Gastroesophageal sphincter (tissue), 4 donors: ENCODE measurements around the gene KLF13. TPM values are rescaled to one million over a fixed set of nuclear protein-coding genes. Genes with fewer than 3 reads are reported as not detected.
A peak's percentile ranks its signal among the peaks of the same experiment; 100 is the strongest.

ENCODE experiments used
- ATAC-seq: fragments of 150-250 bp; one replicate; pipeline ENCODE4 v1.9.1; 2016; ENCODE audit warnings: mild to moderate bottlenecking, moderate library complexity
- H3K27ac ChIP-seq, 4 donors: fragments of 200-600 bp; sonication (generic) in 3 of 4; 1 replicate in 3 of 4; 2 replicates in 1 of 4; pipeline ENCODE4 v1.5.1; 2016 to 2019
- H3K27me3 ChIP-seq: fragments of 200-600 bp; sonication (generic); one replicate; pipeline ENCODE4 v1.5.1; 2019
- H3K36me3 ChIP-seq, 2 donors: fragments of 200-600 bp; sonication (generic); one replicate each; pipeline ENCODE4 v1.5.1; 2019; ENCODE audit warnings: control low read depth in 1 of 2
- H3K4me1 ChIP-seq, 3 donors: fragments of 200-600 bp; sonication (generic); 1 replicate in 2 of 3; 2 replicates in 1 of 3; pipeline ENCODE4 v1.5.1; 2016 to 2019; ENCODE audit warnings: control low read depth in 2 of 3
- H3K4me3 ChIP-seq, 2 donors: fragments of 200-600 bp; sonication (generic); one replicate each; pipeline ENCODE4 v1.5.1; 2019; ENCODE audit warnings: mild to moderate bottlenecking in 1 of 2, moderate library complexity in 1 of 2
- H3K9me3 ChIP-seq, 3 donors: fragments of 200-600 bp; sonication (generic); one replicate each; pipeline ENCODE4 v1.5.1; 2017 to 2019; ENCODE audit warnings: control low read depth in 2 of 3
- CTCF ChIP-seq, 4 experiments: fragments of 200-600 bp in 2 of 4; fragments of 450-650 bp in 2 of 4; sonication (generic) in 1 of 4; IDR thresholded peaks; one replicate each; pipeline ENCODE4 v1.5.1; 2017 to 2019; ENCODE audit warnings: antibody characterized with exemption in 4 of 4, mild to moderate bottlenecking in 2 of 4, moderate library complexity in 2 of 4
- EP300 ChIP-seq: sonication (generic); formaldehyde crosslinking; IDR thresholded peaks from one replicate; pipeline ENCODE4 v1.6.1; 2017; ENCODE audit warnings: antibody characterized with exemption, mild to moderate bottlenecking
- POLR2A ChIP-seq, 2 donors: fragments of 450-650 bp; IDR thresholded peaks; one replicate each; pipeline ENCODE4 v1.6.1; 2017; ENCODE audit warnings: antibody characterized with exemption in 2 of 2, mild to moderate bottlenecking in 2 of 2, moderate library complexity in 1 of 2
- POLR2AphosphoS5 ChIP-seq: sonication (generic); formaldehyde crosslinking; IDR thresholded peaks from one replicate; pipeline ENCODE4 v1.6.1; 2017; ENCODE audit warnings: antibody characterized with exemption
- WGBS, 2 donors: methylation state at CpG; one replicate each; pipeline ENCODE4 v1.1.5; 2018; ENCODE audit warnings: low coverage in 1 of 2; 5-methylcytosine and 5-hydroxymethylcytosine counted together
- total RNA-seq, 4 donors: library from RNA; depleted of rRNA; stranded (reverse); fragments of >200 nt; gene quantifications; one replicate each; pipeline ENCODE4 v1.1.0, GENCODE V29; 2016

Gene KLF13
- total RNA-seq, 4 donors from 2014 or later: 49.7 to 106 (median 76.1) TPM

DNA sequence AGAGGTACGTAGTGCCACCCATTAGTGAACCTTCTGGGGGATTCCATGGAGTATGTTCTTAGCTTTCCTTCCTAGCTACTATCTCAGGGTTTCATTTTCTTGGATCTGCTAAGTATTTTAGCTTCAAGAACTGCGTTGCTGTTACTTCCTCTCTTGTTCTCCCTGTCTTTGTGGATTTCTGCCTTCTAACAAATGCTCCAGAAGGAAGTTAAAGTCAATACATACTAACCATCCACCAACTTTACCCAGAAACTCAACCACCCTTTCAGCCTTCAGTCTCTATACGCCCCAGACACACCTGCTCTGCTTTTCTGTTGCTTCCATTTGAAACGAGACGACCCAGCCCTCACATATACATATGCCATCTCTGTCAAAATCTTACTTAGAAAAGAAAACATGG, 2.4 kb upstream of the KLF13 start:
- ATAC-seq: no peak
- Histone ChIP-seq H3K27ac (peak overlapping the region in 2 of 4 donors; percentile 100), H3K4me3 (no peak overlapping the region), H3K9me3 (peaks cover 0 to 4% (median 0%) of the 10 kb centered on the region in 3 donors), H3K36me3 (no peaks in the 10 kb centered on the region), H3K4me1 (peaks cover 0 to 30% (median 2%) of the 10 kb centered on the region in 3 donors), H3K27me3 (no peaks in the 10 kb centered on the region)
- WGBS, 2 donors: 68 to 86% methylated on average over 2 to 4 of the region's 5 CpGs
- TF ChIP-seq POLR2A (IDR thresholded peaks at IDR 0.05) (no peak), POLR2AphosphoS5 (no peak), EP300 (no peak), CTCF (IDR thresholded peaks at IDR 0.05) (no peak)

- TF ChIP-seq POLR2AphosphoS5: no peak
- no peak for TF ChIP-seq EP300
- no peak for TF ChIP-seq CTCF (IDR thresholded peaks at IDR 0.05)
- no peak for TF ChIP-seq POLR2A (IDR thresholded peaks at IDR 0.05)
- Histone ChIP-seq H3K4me1 (peaks cover 0 to 38% (median 5%) of the 10 kb centered on the region in 3 donors), H3K9me3 (peaks cover 0 to 4% (median 0%) of the 10 kb centered on the region in 3 donors), H3K27ac (peak overlapping the region; percentile 96 to 100 (median 100)), H3K36me3 (no peaks in the 10 kb centered on the region), H3K27me3 (no peaks in the 10 kb centered on the region), H3K4me3 (peak overlapping the region; percentile 68 to 94)
- 45 to 60% methylated on average over 5 to 9 of the region's 23 CpGs for WGBS, 2 donors
- no peak for ATAC-seq
These were observed 1.6 kb upstream of the KLF13 start for GRCh38 chr15:31324806-31325594.

DNA sequence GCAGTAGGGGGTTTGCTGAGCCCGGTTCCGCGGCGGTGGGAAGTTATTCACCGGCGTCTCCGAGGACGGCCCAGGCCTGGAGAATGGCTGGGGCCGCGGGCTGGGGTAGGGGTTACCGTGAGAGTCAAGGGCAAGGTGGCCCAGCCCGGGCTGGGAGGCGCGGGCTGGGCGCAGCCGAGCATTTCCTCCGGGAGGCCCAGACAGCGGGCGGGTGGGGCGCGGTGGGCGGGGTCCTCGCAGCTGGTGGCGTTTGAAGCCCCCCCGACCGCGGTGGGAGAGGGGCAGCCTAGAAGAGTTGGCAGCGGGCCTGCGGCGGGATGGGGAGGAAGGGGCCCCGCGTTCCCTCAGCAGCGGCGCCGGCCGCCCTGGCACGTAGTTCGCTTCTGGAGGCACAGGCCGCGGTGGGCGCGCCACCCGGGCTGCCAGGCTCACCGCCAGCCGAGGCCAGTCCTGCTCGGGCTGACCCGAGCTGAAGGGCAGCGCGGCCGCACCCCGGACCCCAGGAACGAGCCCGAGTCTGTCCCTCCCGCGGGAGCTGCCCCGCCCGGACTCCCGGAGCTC, 960 bp upstream of the KLF13 start:
- peak overlapping the region; percentile 68 to 94 for H3K4me3 ChIP-seq
- WGBS, 2 donors: no CpG with 5 or more reads among the region's 58 CpGs
- peaks cover 0 to 4% (median 0%) of the 10 kb centered on the region in 3 donors for H3K9me3 ChIP-seq
- no peaks in the 10 kb centered on the region for H3K27me3 ChIP-seq
- TF ChIP-seq EP300 (no peak), CTCF (IDR thresholded peaks at IDR 0.05) (peak in 1 of 4 experiments; percentile 15)
- H3K36me3 ChIP-seq: peaks cover 0 to 4% of the 10 kb centered on the region in 2 donors
- peaks cover 0 to 45% (median 12%) of the 10 kb centered on the region in 3 donors for H3K4me1 ChIP-seq
- H3K27ac ChIP-seq: peak overlapping the region; percentile 96 to 100 (median 100)
- peak; percentile 5 for ATAC-seq

DNA sequence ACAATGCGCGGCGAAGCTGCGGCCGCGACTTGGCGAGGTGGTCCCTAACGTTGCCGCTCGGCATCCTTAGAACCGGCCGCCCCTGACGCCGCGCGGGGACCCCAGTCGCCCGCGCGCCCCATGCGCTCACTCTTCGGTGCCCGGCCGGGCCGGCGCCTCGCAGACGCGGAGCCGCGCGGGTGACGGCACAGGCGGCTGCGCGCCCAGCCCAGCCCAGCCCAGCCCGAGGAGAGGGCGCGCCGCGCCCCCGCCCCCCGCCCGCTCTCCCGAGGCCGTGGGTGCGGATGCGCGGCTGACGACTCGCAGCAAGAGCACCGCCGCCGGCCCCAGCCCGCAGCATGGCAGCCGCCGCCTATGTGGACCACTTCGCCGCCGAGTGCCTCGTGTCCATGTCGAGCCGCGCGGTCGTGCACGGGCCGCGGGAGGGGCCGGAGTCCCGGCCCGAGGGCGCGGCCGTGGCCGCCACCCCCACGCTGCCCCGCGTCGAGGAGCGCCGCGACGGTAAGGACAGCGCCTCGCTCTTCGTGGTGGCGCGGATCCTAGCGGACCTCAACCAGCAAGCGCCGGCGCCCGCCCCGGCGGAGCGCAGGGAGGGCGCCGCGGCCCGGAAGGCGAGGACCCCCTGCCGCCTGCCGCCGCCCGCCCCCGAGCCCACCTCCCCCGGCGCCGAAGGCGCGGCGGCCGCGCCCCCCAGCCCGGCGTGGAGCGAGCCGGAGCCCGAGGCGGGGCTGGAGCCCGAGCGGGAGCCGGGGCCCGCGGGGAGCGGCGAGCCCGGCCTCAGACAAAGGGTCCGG, 437 bp downstream of the KLF13 start:
- no peak for TF ChIP-seq CTCF (IDR thresholded peaks at IDR 0.05)
- TF ChIP-seq POLR2A (IDR thresholded peaks at IDR 0.05): peak; percentile 82
- no peak for TF ChIP-seq EP300
- TF ChIP-seq POLR2AphosphoS5: no peak
- no peaks in the 10 kb centered on the region for H3K9me3 ChIP-seq
- peaks cover 0 to 59% (median 22%) of the 10 kb centered on the region in 3 donors for H3K4me1 ChIP-seq
- WGBS, 2 donors: no CpG with 5 or more reads among the region's 130 CpGs
- peak overlapping the region; percentile 97 to 100 (median 100) for H3K27ac ChIP-seq
- ATAC-seq: peak; percentile 60
- H3K36me3 ChIP-seq: peaks cover 0 to 4% of the 10 kb centered on the region in 2 donors
- H3K27me3 ChIP-seq: no peaks in the 10 kb centered on the region
- peak overlapping the region; percentile 85 to 94 for H3K4me3 ChIP-seq
